Liver (tissue), 9 donors: ENCODE data around the gene SIRT2. TPM values are rescaled to one million over a fixed set of nuclear protein-coding genes. Genes with fewer than 3 reads are reported as not detected.

Experiments
- DNase-seq: peaks from one replicate; pipeline ENCODE4 v3.0.0-alpha.2; 2017; ENCODE audit warnings: low spot score
- H3K27ac ChIP-seq, 2 donors: one replicate each; pipeline ENCODE4 v1.7.0; 2013; ENCODE audit warnings: inconsistent platforms in 2 of 2, low read length in 2 of 2, control low read depth in 1 of 2, low read depth in 1 of 2, mild to moderate bottlenecking in 1 of 2
- H3K27me3 ChIP-seq, 4 donors: one replicate each; pipeline versions ENCODE4 v1.6.1 to v1.7.0; 2013; ENCODE audit warnings: low read length in 3 of 4, inconsistent platforms in 1 of 4, mild to moderate bottlenecking in 1 of 4, moderate library complexity in 1 of 4; ENCODE audit not compliant: control insufficient read depth in 4 of 4, insufficient read depth in 4 of 4
- H3K36me3 ChIP-seq, 4 donors: one replicate each; pipeline versions ENCODE4 v1.6.1 to v1.7.0; 2013; ENCODE audit warnings: low read length in 3 of 4, mild to moderate bottlenecking in 3 of 4, low read depth in 1 of 4, moderate library complexity in 1 of 4; ENCODE audit not compliant: control insufficient read depth in 4 of 4, insufficient read depth in 3 of 4
- H3K4me1 ChIP-seq, 4 donors: one replicate each; pipeline versions ENCODE4 v1.6.1 to v1.7.0; 2013; ENCODE audit warnings: low read length in 3 of 4, mild to moderate bottlenecking in 3 of 4, moderate library complexity in 1 of 4; ENCODE audit not compliant: control insufficient read depth in 4 of 4, insufficient read depth in 4 of 4
- H3K4me3 ChIP-seq, 3 donors: one replicate each; pipeline versions ENCODE4 v1.6.1 to v1.7.0; 2013; ENCODE audit warnings: low read length in 3 of 3, control low read depth in 1 of 3, low read depth in 1 of 3, mild to moderate bottlenecking in 1 of 3
- H3K9ac ChIP-seq, 2 donors: one replicate each; pipeline ENCODE4 v1.7.0; 2013; ENCODE audit warnings: low read length in 2 of 2, mild to moderate bottlenecking in 2 of 2, moderate library complexity in 2 of 2, control low read depth in 1 of 2, low read depth in 1 of 2
- H3K9me3 ChIP-seq, 4 donors: one replicate each; pipeline versions ENCODE4 v1.6.1 to v1.7.0; 2013; ENCODE audit warnings: low read length in 3 of 4; ENCODE audit not compliant: control insufficient read depth in 4 of 4
- CTCF ChIP-seq: fragments of 150-350 bp; IDR thresholded peaks from 2 replicates; pipeline ENCODE4 v1.5.1; 2017; ENCODE audit warnings: improper control_type of control experiment, low read depth, low read length; ENCODE audit not compliant: missing input control
- EGR1 ChIP-seq, 2 donors: IDR thresholded peaks; 2 replicates each; pipeline ENCODE4 v1.6.1; 2016 to 2018; ENCODE audit warnings: antibody characterized with exemption in 2 of 2, low read depth in 2 of 2
- GABPA ChIP-seq, 2 donors: IDR thresholded peaks in 1 of 2; conservative IDR thresholded peaks in 1 of 2; 2 replicates each; pipeline ENCODE4 v1.6.1; 2016; ENCODE audit warnings: antibody characterized with exemption in 2 of 2, mild to moderate bottlenecking in 1 of 2, moderate library complexity in 1 of 2
- JUND ChIP-seq, 2 donors: IDR thresholded peaks; 2 replicates each; pipeline ENCODE4 v1.6.1; 2016; ENCODE audit warnings: antibody characterized with exemption in 2 of 2
- REST ChIP-seq: IDR thresholded peaks from 2 replicates; pipeline ENCODE4 v1.6.1; 2016; ENCODE audit warnings: antibody characterized with exemption, mild to moderate bottlenecking
- RXRA ChIP-seq, 2 donors: IDR thresholded peaks; 2 replicates each; pipeline ENCODE4 v1.6.1; 2017 to 2018; ENCODE audit warnings: antibody characterized with exemption in 2 of 2, mild to moderate bottlenecking in 1 of 2
- TAF1 ChIP-seq: conservative IDR thresholded peaks from 2 replicates; pipeline ENCODE4 v1.6.1; 2016; ENCODE audit warnings: antibody characterized with exemption, mild to moderate bottlenecking
- WGBS: extraction: QIAGEN DNeasy Blood & Tissue Kit; methylation state at CpG from one replicate; pipeline ENCODE4 v1.1.7; 2013; 5-methylcytosine and 5-hydroxymethylcytosine counted together
- polyA plus RNA-seq, 2 donors: library from polyadenylated mRNA; stranded (reverse) in 1 of 2; unstranded in 1 of 2; fragments of 200-250 nt in 1 of 2; fragments of >200 nt in 1 of 2; fragmentation: Nextera tagmentation in 1 of 2; extraction: Ambion mirVana in 1 of 2; gene quantifications; one replicate each; pipeline versions ENCODE4 v1.2.1 to v1.2.3, GENCODE V29; 2013 to 2015
- total RNA-seq, 2 donors: library from RNA; depleted of rRNA; stranded (reverse); fragments of >200 nt; gene quantifications; one replicate each; pipeline ENCODE4 v1.2.3, GENCODE V29; 2014
- donor health status: healthy.
- donor health status: healthy.
- donor health status: healthy.
- donor health status: healthy.
- donor health status: healthy.

Gene SIRT2
- total and polyA plus RNA-seq, 4 donors = 21.8 to 42.2 (median 26.9) TPM

- TF ChIP-seq CTCF (no peak), RXRA (IDR thresholded peaks at IDR 0.05) (no peak)
These were observed 53.3 kb downstream of the SIRT2 start (continued) for GRCh38 chr19:38846097-38846496.

- H3K27ac ChIP-seq = no peak overlapping the region
- no peaks in the 10 kb centered on the region for H3K27me3 ChIP-seq
- WGBS = 95% methylated on average over 14 of the region's 14 CpGs
- no peak overlapping the region for H3K9ac ChIP-seq
- no peak for DNase-seq
- no peak overlapping the region for H3K4me3 ChIP-seq
- peaks cover 28 to 62% (median 55%) of the 10 kb centered on the region in 4 donors for H3K36me3 ChIP-seq
- no peaks in the 10 kb centered on the region for H3K9me3 ChIP-seq
- TF ChIP-seq GABPA (IDR thresholded peaks at IDR 0.05 in 1 of 2, conservative IDR thresholded peaks at IDR 0.05 in 1 of 2) (no peak), JUND (IDR thresholded peaks at IDR 0.05) (no peak), TAF1 (no peak), EGR1 (IDR thresholded peaks at IDR 0.05; ENCODE audit: low read depth in 2 of 2) (no peak)
- H3K4me1 ChIP-seq = peaks cover 19 to 76% (median 62%) of the 10 kb centered on the region in 4 donors
These were observed 53.9 kb downstream of the SIRT2 start for GRCh38 chr19:38845374-38846024.

- Histone ChIP-seq H3K9ac (no peak overlapping the region), H3K27me3 (no peaks in the 10 kb centered on the region), H3K9me3 (no peaks in the 10 kb centered on the region), H3K4me3 (no peak overlapping the region), H3K4me1 (peaks cover 22 to 82% (median 69%) of the 10 kb centered on the region in 4 donors), H3K27ac (no peak overlapping the region), H3K36me3 (peaks cover 28 to 73% (median 63%) of the 10 kb centered on the region in 4 donors)
- 89% methylated on average over 11 of the region's 11 CpGs for WGBS
- DNase-seq = no peak
- TF ChIP-seq RXRA (IDR thresholded peaks at IDR 0.05) = no peak
- TF ChIP-seq REST = no peak
These were observed 55.2 kb downstream of the SIRT2 start for GRCh38 chr19:38844093-38844686.
